IMR-90 (cell line): ENCODE measurements around the gene GIT1. TPM values are rescaled to one million over a fixed set of nuclear protein-coding genes. Genes with fewer than 3 reads are reported as not detected.
A peak's percentile ranks its signal among the peaks of the same experiment; 100 is the strongest.

Experiments used
- ATAC-seq: fragments of 200-7000 bp; cut with Tn5 transposase; 2 replicates; pipeline ENCODE4 v1.9.1; 2020; ENCODE audit warnings: low read depth, mild to moderate bottlenecking, moderate library complexity
- BruUV-seq: library from RNA; stranded (reverse); fragments of 400-500 nt; replicated peaks from 2 replicates; lab custom pipeline; 2021; lab: Mats Ljungman, UMichigan
- CTCF ChIA-PET: fragments of 300-600 bp; formaldehyde crosslinking; extraction: SDS; loops from one replicate; lab custom pipeline; 2021; ENCODE audit warnings: antibody characterized with exemption; lab: Yijun Ruan, JAX
- POLR2A ChIA-PET: fragments of 300-600 bp; sonication (Branson Sonifier 250); formaldehyde crosslinking; loops from one replicate; lab custom pipeline; 2022; ENCODE audit warnings: antibody characterized with exemption; ENCODE audit not compliant: unreplicated experiment; lab: Charles Lee
- DNase-seq: peaks from one replicate; pipeline ENCODE4 v3.0.0; 2013
- H2AFZ ChIP-seq: replicated peaks from 2 replicates; pipeline ENCODE3; 2013; ENCODE audit warnings: low read length, mild to moderate bottlenecking; ENCODE audit not compliant: poor library complexity
- H2AK5ac ChIP-seq: 2 replicates; pipeline ENCODE4 v1.6.1; 2013; ENCODE audit warnings: low read depth, low read length, inconsistent platforms
- H2AK9ac ChIP-seq: replicated peaks from 2 replicates; pipeline ENCODE3; 2013; ENCODE audit warnings: mild to moderate bottlenecking, low read depth, low read length, moderate library complexity; ENCODE audit not compliant: poor library complexity
- H2BK120ac ChIP-seq: 2 replicates; pipeline ENCODE4 v1.6.1; 2013; ENCODE audit warnings: low read depth, low read length, inconsistent platforms
- H2BK15ac ChIP-seq: 3 replicates; pipeline ENCODE4 v1.6.1; 2013; ENCODE audit warnings: low read depth, low read length, inconsistent platforms
- H2BK20ac ChIP-seq: 2 replicates; pipeline ENCODE4 v1.6.1; 2013; ENCODE audit warnings: low read depth, mild to moderate bottlenecking, inconsistent platforms, low read length, moderate library complexity
- H2BK5ac ChIP-seq: 2 replicates; pipeline ENCODE4 v1.6.1; 2013; ENCODE audit warnings: mild to moderate bottlenecking, low read depth, low read length, inconsistent platforms; ENCODE audit not compliant: poor library complexity, severe bottlenecking
- H3K14ac ChIP-seq: replicated peaks from 2 replicates; pipeline ENCODE4 v1.6.1; 2013; ENCODE audit warnings: low read depth, low read length, inconsistent platforms
- H3K18ac ChIP-seq: 2 replicates; pipeline ENCODE4 v1.6.1; 2013; ENCODE audit warnings: low read depth, low read length, control low read depth
- H3K23ac ChIP-seq: 2 replicates; pipeline ENCODE4 v1.6.1; 2013; ENCODE audit warnings: low read depth, low read length, inconsistent platforms
- H3K27ac ChIP-seq: 2 replicates; pipeline ENCODE4 v1.5.1; 2013; ENCODE audit warnings: mild to moderate bottlenecking, control low read depth, low read length; ENCODE audit not compliant: insufficient read depth
- H3K27me3 ChIP-seq: 2 replicates; pipeline ENCODE4 v1.6.1; 2013; ENCODE audit warnings: low read length; ENCODE audit not compliant: control insufficient read depth, insufficient read depth
- H3K36me3 ChIP-seq: 2 replicates; pipeline ENCODE4 v1.6.1; 2013; ENCODE audit warnings: low read length, mixed read lengths; ENCODE audit not compliant: control insufficient read depth, insufficient read depth
- H3K4ac ChIP-seq: 2 replicates; pipeline ENCODE4 v1.6.1; 2013; ENCODE audit warnings: low read depth, low read length, inconsistent platforms
- H3K4me1 ChIP-seq: 2 replicates; pipeline ENCODE4 v1.6.1; 2013; ENCODE audit warnings: low read length, mixed read lengths; ENCODE audit not compliant: control insufficient read depth, insufficient read depth
- H3K4me2 ChIP-seq: 2 replicates; pipeline ENCODE4 v1.6.1; 2013; ENCODE audit warnings: low read depth, mild to moderate bottlenecking, control low read depth, low read length, moderate library complexity
- H3K4me3 ChIP-seq: 2 replicates; pipeline ENCODE4 v1.5.1; 2013; ENCODE audit warnings: low read depth, mild to moderate bottlenecking, control low read depth, low read length, moderate library complexity; ENCODE audit not compliant: insufficient read depth
- H3K56ac ChIP-seq: 2 replicates; pipeline ENCODE4 v1.6.1; 2013; ENCODE audit warnings: low read length, inconsistent platforms; ENCODE audit not compliant: insufficient read depth; ENCODE audit errors: extremely low read depth
- H3K79me1 ChIP-seq, 2 experiments: 2 replicates each; pipeline ENCODE4 v1.6.1; 2013; ENCODE audit warnings: low read length in 2 of 2, inconsistent platforms in 1 of 2, low read depth in 1 of 2
- H3K9ac ChIP-seq: 2 replicates; pipeline ENCODE4 v1.6.1; 2013; ENCODE audit warnings: low read depth, low read length, control low read depth
- H3K9me1 ChIP-seq: 2 replicates; pipeline ENCODE4 v1.6.1; 2013; ENCODE audit warnings: low read length, inconsistent platforms; ENCODE audit not compliant: insufficient read depth
- H3K9me3 ChIP-seq: 2 replicates; pipeline ENCODE4 v1.6.1; 2013; ENCODE audit warnings: low read length; ENCODE audit not compliant: control insufficient read depth, insufficient read depth
- H4K20me1 ChIP-seq: 2 replicates; pipeline ENCODE4 v1.6.1; 2013; ENCODE audit warnings: low read length, inconsistent platforms; ENCODE audit not compliant: insufficient read depth
- H4K5ac ChIP-seq: 2 replicates; pipeline ENCODE4 v1.6.1; 2013; ENCODE audit warnings: mild to moderate bottlenecking, low read depth, low read length, control low read depth
- H4K8ac ChIP-seq, 2 experiments: 2 replicates each; pipeline ENCODE4 v1.6.1; 2013; ENCODE audit warnings: low read depth in 2 of 2, low read length in 2 of 2, control low read depth in 1 of 2, inconsistent platforms in 1 of 2
- H4K91ac ChIP-seq: 2 replicates; pipeline ENCODE4 v1.6.1; 2013; ENCODE audit warnings: low read depth, low read length, inconsistent platforms; ENCODE audit not compliant: insufficient read depth
- BHLHE40 ChIP-seq: fragments of 150-350 bp; IDR thresholded peaks from 2 replicates; pipeline ENCODE4 v1.6.1; 2016; ENCODE audit warnings: mild to moderate bottlenecking, low read depth, low read length
- FOS ChIP-seq: fragments of 150-350 bp; IDR thresholded peaks from 2 replicates; pipeline ENCODE4 v1.6.1; 2016; ENCODE audit warnings: low read depth, low read length
- MAZ ChIP-seq: IDR thresholded peaks from 2 replicates; pipeline ENCODE4 v1.6.1; 2012; ENCODE audit warnings: low read depth, mild to moderate bottlenecking, low read length, improper control_type of control experiment, moderate library complexity, borderline replicate concordance
- NFE2L2 ChIP-seq: fragments of 150-350 bp; IDR thresholded peaks from 2 replicates; pipeline ENCODE4 v1.6.1; 2016; ENCODE audit warnings: low read depth, mild to moderate bottlenecking, low read length
- WGBS, 2 experiments: methylation state at CpG; one replicate each; pipeline versions ENCODE4 v1.1.5 to v1.1.7; 2013; ENCODE audit warnings: missing lambda C conversion rate in 2 of 2; ENCODE audit not compliant: insufficient read length in 1 of 2; ENCODE audit errors: extremely low coverage in 2 of 2; 5-methylcytosine and 5-hydroxymethylcytosine counted together
- dilution Hi-C: fragments of 300-500 bp; cut with HindIII; formaldehyde crosslinking; loops from one replicate; pipeline ENCODE4 v1.14.3; 2018; ENCODE audit warnings: low sequenced_read_pairs; ENCODE audit not compliant: unreplicated experiment
- in situ Hi-C: fragments of 300-500 bp; cut with MboI; formaldehyde crosslinking; loops from 3 replicates; pipeline ENCODE4 v1.14.3; 2019; ENCODE audit warnings: low sequenced_read_pairs, inconsistent platforms, mixed read lengths
- intact Hi-C: fragments of 100-400 bp; cut with micrococcal nuclease; formaldehyde crosslinking; loops from 2 replicates; pipeline ENCODE4 v1.10.0; 2022
- polyA plus RNA-seq, 3 experiments: library from polyadenylated mRNA; depleted of rRNA; stranded (reverse); fragments of >200 nt; gene quantifications; 2 replicates each; pipeline ENCODE4 v1.2.3, GENCODE V29; 2012; ENCODE audit warnings: low replicate concordance in 1 of 3
- total RNA-seq: library from RNA; depleted of rRNA; stranded (reverse); fragments of >200 nt; gene quantifications from 2 replicates; pipeline ENCODE4 v1.2.3, GENCODE V29; 2012

Gene GIT1
- total and polyA plus RNA-seq, 2 of the 4 experiments (the other 2 are of a cell fraction) = 14.2 to 34.2 TPM

DNA sequence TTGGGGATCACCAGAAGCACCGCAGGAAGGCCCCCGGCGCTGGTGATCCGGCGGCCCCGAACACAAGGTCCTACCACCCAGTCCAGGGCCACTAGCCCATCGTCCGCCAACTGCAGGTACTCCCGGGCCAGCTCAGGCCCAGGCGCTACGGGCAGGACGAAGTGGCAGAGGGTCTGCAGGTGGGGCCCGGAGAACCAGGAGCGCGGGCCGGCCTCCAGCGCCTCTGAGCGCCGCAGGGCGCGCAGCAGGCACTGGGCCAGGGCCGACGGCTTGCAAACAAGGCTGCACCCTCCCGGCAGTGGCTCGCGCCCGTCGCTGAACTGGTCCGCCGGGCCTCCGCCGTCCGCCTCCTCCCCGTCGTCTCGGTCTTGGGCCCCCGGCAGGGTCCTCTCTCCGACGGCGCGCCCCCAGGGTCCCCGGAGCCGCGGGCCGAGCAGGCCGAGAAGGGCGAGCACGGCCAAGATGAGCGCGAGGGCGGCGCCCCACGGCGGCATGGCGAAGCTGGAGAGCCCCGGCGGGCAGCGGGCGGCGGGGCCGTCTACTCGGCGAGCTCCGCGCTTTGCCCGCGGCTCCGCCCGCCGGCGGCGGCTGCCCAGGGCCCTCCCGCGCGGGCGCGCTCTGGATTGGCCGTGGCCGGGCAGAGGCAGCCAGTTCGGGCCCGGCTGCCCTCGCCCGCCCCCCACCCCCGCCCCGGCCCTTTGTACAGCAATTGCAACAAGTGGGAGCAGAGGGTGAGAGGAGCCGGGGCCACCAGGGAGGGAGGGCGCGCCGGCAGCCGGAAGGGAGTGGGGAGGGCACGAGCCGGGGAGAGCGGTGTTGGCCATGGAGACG, 22.8 kb downstream of the GIT1 start, which contains the start of gene ABHD15:
ABHD15 (minus strand) TSS at position 565 of the 831 bp plus-strand sequence; CDS start at position 494, 71 bp downstream.
- intact Hi-C loops = loop anchor here (10.0 kb wide), 1 partner anchor 422 kb away; no protein-coding TSS in a partner anchor
- H3K9ac ChIP-seq = peak within 1 kb of the TSS; percentile 62

More for the DNA sequence above, 22.8 kb downstream of the GIT1 start, which contains the start of gene ABHD15:
- TF ChIP-seq FOS = no peak
- TF ChIP-seq MAZ = 0 out of 2 replicates have a peak, but pooled peaks have one; percentile 4
- TF ChIP-seq BHLHE40 = no peak
- no peak for TF ChIP-seq NFE2L2
- no peak within 1 kb of the TSS for H2BK120ac ChIP-seq
- ChIA-PET POLR2A (no interaction called here), CTCF (interaction anchor here (0.6 to 1.2 kb wide), 2 partner anchors 22 to 197 kb away, joined by 3 to 4 read pairs; no protein-coding TSS in a partner anchor)
- H4K5ac ChIP-seq = no peak within 1 kb of the TSS
- H3K36me3 ChIP-seq = peaks cover 10% of the 10 kb centered on the region; the same call in 1 of the 2 replicates
- H2BK15ac ChIP-seq = no peak within 1 kb of the TSS
- peak within 1 kb of the TSS; percentile 63 for H3K4ac ChIP-seq
- peak within 1 kb of the TSS; percentile 54; the same call in 1 of the 2 replicates for H3K23ac ChIP-seq
- no peak within 1 kb of the TSS for H2BK20ac ChIP-seq
- H3K27me3 ChIP-seq = no peaks in the 10 kb centered on the region
- H3K4me2 ChIP-seq = peak within 1 kb of the TSS; percentile 92
- peak within 1 kb of the TSS; percentile 80 for H2AK9ac ChIP-seq
- peak within 1 kb of the TSS; percentile 67; the same call in 1 of the 2 replicates for H3K14ac ChIP-seq
- 7% methylated on average over 42 of the region's 94 CpGs; no CpG with 5 or more reads in 1 of the 2 experiments for WGBS, 2 experiments
- peaks cover 2% of the 10 kb centered on the region; the same call in 1 of the 2 replicates for H3K9me1 ChIP-seq
- peak; percentile 59 for DNase-seq
- in situ Hi-C loops (no loop called here), dilution Hi-C loops (no loop called here)
- H2AK5ac ChIP-seq = peak within 1 kb of the TSS; percentile 29; the same call in 1 of the 2 replicates
- H4K20me1 ChIP-seq = no peaks in the 10 kb centered on the region
- H2BK5ac ChIP-seq = no peak within 1 kb of the TSS
- peak within 1 kb of the TSS; percentile 50 to 67; a peak in 2 of 4 replicates for H4K8ac ChIP-seq
- peak within 1 kb of the TSS; percentile 96 for H2AFZ ChIP-seq
- peaks cover 5 to 37% of the 10 kb centered on the region in 2 experiments for H3K79me1 ChIP-seq
- H3K27ac ChIP-seq = peak within 1 kb of the TSS; percentile 78
- no peak within 1 kb of the TSS for H4K91ac ChIP-seq
- no peak within 1 kb of the TSS for H3K56ac ChIP-seq
- peak; percentile 62 for ATAC-seq
- H3K18ac ChIP-seq = no peak within 1 kb of the TSS
- BruUV-seq = no TSS peak
- peaks cover 3% of the 10 kb centered on the region for H3K4me1 ChIP-seq
- no peaks in the 10 kb centered on the region for H3K9me3 ChIP-seq
- H3K4me3 ChIP-seq = peak within 1 kb of the TSS; percentile 97
